WERI-Rb-1 (cell line): ENCODE data around the gene GATB.

Experiments
- DNase-seq: peaks from one replicate; pipeline ENCODE4 v3.0.0-alpha.2; 2020
- H3K27ac ChIP-seq: fragments of 250-450 bp; sonication (Bioruptor Pico); 2 replicates; pipeline ENCODE4 v1.5.1; 2020; ENCODE audit warnings: mild to moderate bottlenecking, moderate library complexity
- H3K27me3 ChIP-seq: fragments of 250-450 bp; sonication (Bioruptor Pico); 2 replicates; pipeline ENCODE4 v1.5.1; 2021; ENCODE audit warnings: mild to moderate bottlenecking, low read depth, moderate library complexity; ENCODE audit not compliant: insufficient read depth, severe bottlenecking
- H3K36me3 ChIP-seq: fragments of 250-450 bp; sonication (Bioruptor Pico); 2 replicates; pipeline ENCODE4 v1.5.1; 2020; ENCODE audit warnings: mild to moderate bottlenecking, moderate library complexity
- H3K4me3 ChIP-seq: 2 replicates; pipeline ENCODE4 v1.5.1; 2011; ENCODE audit warnings: low read depth, mild to moderate bottlenecking, control low read depth, low read length
- H3K9me3 ChIP-seq: fragments of 250-450 bp; sonication (Bioruptor Pico); 2 replicates; pipeline ENCODE4 v1.5.1; 2021; ENCODE audit warnings: mild to moderate bottlenecking, moderate library complexity; ENCODE audit not compliant: severe bottlenecking
- TF ChIP-seq, protein P1 (sequence below): IDR thresholded peaks from 2 replicates; pipeline ENCODE4 v1.5.1; 2011; ENCODE audit warnings: low read depth, mild to moderate bottlenecking, control low read depth, inconsistent platforms, low read length

GATB gene

DNA sequence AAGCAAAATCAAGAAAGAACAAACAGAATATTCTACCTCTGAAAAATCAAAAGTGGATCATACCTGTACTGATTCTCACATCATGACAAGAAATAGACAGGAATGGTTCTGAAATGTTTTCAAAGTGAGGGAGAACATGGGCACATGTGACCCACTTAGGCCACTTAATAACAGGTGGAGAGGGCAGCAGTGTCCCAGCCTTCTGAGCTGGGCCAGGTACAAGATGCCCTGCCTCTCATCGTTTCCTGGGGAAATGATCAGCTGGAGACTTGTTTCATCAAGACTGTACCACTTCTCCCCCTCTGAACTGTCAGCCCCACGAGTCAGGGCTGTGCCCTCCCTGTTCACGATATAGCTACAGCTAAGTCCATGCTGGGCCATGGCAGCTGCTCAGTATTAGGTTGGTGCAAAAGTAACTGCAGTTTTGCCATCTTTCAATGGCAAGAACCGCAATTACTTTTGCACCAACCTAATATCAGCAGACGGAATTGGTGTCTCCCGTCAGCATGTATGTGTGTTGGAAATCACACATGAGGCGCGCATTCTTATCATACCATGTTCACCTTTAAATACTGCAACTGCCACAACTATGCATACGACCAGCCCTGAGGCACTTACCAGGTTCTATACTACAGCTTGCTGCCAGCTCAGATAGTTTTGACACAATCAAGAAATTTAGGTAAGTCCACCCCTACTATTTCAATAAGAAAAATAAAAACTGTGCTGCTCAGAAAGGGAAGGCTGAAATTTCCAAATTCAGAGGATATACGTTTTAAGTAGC, 71.4 kb downstream of the GATB start:
- TF ChIP-seq, protein P1, sequence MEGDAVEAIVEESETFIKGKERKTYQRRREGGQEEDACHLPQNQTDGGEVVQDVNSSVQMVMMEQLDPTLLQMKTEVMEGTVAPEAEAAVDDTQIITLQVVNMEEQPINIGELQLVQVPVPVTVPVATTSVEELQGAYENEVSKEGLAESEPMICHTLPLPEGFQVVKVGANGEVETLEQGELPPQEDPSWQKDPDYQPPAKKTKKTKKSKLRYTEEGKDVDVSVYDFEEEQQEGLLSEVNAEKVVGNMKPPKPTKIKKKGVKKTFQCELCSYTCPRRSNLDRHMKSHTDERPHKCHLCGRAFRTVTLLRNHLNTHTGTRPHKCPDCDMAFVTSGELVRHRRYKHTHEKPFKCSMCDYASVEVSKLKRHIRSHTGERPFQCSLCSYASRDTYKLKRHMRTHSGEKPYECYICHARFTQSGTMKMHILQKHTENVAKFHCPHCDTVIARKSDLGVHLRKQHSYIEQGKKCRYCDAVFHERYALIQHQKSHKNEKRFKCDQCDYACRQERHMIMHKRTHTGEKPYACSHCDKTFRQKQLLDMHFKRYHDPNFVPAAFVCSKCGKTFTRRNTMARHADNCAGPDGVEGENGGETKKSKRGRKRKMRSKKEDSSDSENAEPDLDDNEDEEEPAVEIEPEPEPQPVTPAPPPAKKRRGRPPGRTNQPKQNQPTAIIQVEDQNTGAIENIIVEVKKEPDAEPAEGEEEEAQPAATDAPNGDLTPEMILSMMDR, result no peak
- no peaks in the 10 kb centered on the region for H3K27me3 ChIP-seq
- H3K9me3 ChIP-seq, result no peaks in the 10 kb centered on the region
- H3K27ac ChIP-seq, result no peak overlapping the region
- no peak for DNase-seq
- H3K4me3 ChIP-seq, result no peak overlapping the region
- H3K36me3 ChIP-seq, result no peaks in the 10 kb centered on the region; the same call in 1 of the 2 replicates

DNA sequence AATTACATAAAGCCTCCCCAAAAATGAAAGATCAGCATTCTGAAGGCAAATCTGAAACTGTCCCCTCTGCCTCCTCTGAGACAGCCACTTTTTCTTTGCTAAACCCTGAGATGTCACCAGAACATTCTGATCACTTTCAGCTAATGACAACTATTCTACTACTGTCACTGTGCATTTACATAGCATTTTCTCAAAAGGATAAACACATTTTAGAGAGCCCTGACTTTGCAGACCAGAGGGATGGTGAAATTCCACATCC, 72.1 kb downstream of the GATB start:
- no peak overlapping the region for H3K4me3 ChIP-seq
- no peak for DNase-seq
- TF ChIP-seq, protein P1, result no peak
- H3K9me3 ChIP-seq, result no peaks in the 10 kb centered on the region
- H3K27ac ChIP-seq, result no peak overlapping the region
- no peaks in the 10 kb centered on the region for H3K27me3 ChIP-seq
- no peaks in the 10 kb centered on the region; the same call in 1 of the 2 replicates for H3K36me3 ChIP-seq

DNA sequence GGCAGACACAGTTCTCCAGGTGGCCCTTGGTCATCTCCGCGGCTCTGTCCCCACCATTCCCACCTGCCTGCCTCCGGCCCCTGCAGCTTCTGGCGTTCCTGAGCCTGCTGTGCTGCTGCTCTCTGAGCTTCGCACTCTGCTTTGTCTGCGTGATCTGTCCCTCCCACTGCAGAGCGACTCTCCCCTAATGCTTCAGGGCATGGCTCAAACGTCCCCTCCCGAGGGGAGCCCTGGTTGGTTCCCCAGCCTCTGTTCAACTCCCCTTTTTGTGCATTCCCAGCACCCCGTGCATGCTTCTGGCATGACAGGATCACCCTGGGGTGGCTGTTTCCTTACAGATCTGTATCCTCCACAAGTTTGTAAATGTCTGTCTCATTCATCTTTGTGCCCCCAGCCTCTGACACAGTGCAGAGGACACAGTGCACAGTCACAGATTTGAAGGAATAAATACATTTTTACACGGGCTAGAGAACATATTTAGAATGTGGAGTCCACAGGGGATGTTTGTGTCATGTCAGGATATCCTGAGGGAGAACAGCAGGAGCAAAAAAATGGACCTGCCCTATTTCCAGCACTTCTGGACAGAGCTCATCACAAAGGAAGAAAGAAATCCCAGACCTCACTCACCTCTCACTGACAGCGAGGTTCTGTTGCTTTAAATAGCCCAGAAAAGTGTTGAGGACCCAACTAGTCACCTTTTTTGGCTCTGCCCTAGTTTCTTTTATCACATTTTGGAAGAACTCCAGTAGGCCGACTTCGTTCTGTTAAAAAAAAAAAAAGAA, 72.6 kb downstream of the GATB start:
- Histone ChIP-seq H3K27ac (no peak overlapping the region), H3K27me3 (no peaks in the 10 kb centered on the region), H3K4me3 (no peak overlapping the region), H3K36me3 (no peaks in the 10 kb centered on the region; the same call in 1 of the 2 replicates), H3K9me3 (no peaks in the 10 kb centered on the region)
- DNase-seq, result no peak
- TF ChIP-seq, protein P1, result no peak

- Histone ChIP-seq H3K4me3 (no peak overlapping the region), H3K9me3 (no peaks in the 10 kb centered on the region), H3K27me3 (no peaks in the 10 kb centered on the region), H3K27ac (no peak overlapping the region), H3K36me3 (no peaks in the 10 kb centered on the region; the same call in 1 of the 2 replicates)
- TF ChIP-seq, protein P1, result no peak
- DNase-seq, result no peak
These were observed 73.7 kb downstream of the GATB start for GRCh38 chr4:151687021-151687640.

DNA sequence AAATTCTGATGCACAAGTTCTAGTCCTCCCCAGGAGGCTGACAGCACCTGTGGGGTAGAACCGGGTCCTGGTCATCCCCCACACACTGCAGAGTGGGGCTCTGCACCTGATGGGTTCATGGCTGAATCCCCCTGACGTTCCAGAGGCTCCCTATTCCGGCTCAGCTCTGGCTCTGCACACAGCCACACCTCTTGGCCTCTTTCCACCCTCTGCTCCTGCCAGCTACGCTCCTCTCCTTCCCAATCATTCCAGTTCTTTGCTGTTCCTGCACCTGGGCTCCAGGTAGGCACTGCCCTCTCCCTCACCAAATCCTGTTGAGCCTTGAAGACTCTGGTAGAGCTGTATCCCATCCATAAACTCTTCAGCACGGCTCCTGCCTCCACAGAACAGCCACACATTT, 75.5 kb downstream of the GATB start:
- Histone ChIP-seq H3K36me3 (no peaks in the 10 kb centered on the region; the same call in 1 of the 2 replicates), H3K27me3 (no peaks in the 10 kb centered on the region), H3K4me3 (no peak overlapping the region), H3K27ac (no peak overlapping the region), H3K9me3 (no peaks in the 10 kb centered on the region)
- TF ChIP-seq, protein P1, result no peak
- DNase-seq, result no peak
